Glomerular visceral epithelial cell (primary cell): ENCODE data around the gene LRRC46.

Experiments
- DNase-seq: peaks from one replicate; pipeline ENCODE4 v3.0.0-alpha.2; 2016; ENCODE audit errors: extremely low spot score

Gene LRRC46

GRCh38 chr17:47830396-47831002 is 971 bp upstream of the LRRC46 start:
- DNase-seq = no peak

GRCh38 chr17:47831934-47832327 is 461 bp downstream of the LRRC46 start:
- DNase-seq = peak; percentile 10

- DNase-seq = no peak
Observed at GRCh38 chr17:47834756-47835155, 3.3 kb downstream of the LRRC46 start.

- DNase-seq = no peak
Observed at GRCh38 chr17:47836601-47837000, 5.1 kb downstream of the LRRC46 start.

GRCh38 chr17:47837401-47838039 is 6.0 kb downstream of the LRRC46 start:
- DNase-seq = peak; percentile 81

- no peak for DNase-seq
Observed at GRCh38 chr17:47838636-47839035, 7.2 kb downstream of the LRRC46 start.

GRCh38 chr17:47839071-47839470 is 7.6 kb downstream of the LRRC46 start:
- no peak for DNase-seq

GRCh38 chr17:47840001-47840741 is 8.7 kb downstream of the LRRC46 start:
- DNase-seq = no peak

- DNase-seq = peak; percentile 93
Observed at GRCh38 chr17:47840742-47841487, 9.4 kb downstream of the LRRC46 start, which contains the start of gene SCRN2. TSS of gene SCRN2 (minus strand) at chr17:47841273. CDS start at chr17:47840843, 430 bp downstream.

- no peak for DNase-seq
Observed at GRCh38 chr17:47841488-47842291, 10.2 kb downstream of the LRRC46 start.

GRCh38 chr17:47843391-47843730 is 11.9 kb downstream of the LRRC46 start:
- no peak for DNase-seq

- DNase-seq = no peak
Observed at GRCh38 chr17:47844227-47844626, 12.8 kb downstream of the LRRC46 start.

- no peak for DNase-seq
Observed at GRCh38 chr17:47844814-47845715, 13.6 kb downstream of the LRRC46 start.

- DNase-seq = no peak
Observed at GRCh38 chr17:47845716-47846075, 14.2 kb downstream of the LRRC46 start.

GRCh38 chr17:47846716-47847340 is 15.4 kb downstream of the LRRC46 start:
- DNase-seq = no peak

GRCh38 chr17:47847341-47848197 is 16.1 kb downstream of the LRRC46 start:
- DNase-seq = no peak

- no peak for DNase-seq
Observed at GRCh38 chr17:47848198-47848513, 16.7 kb downstream of the LRRC46 start.

GRCh38 chr17:47850373-47850691 is 18.9 kb downstream of the LRRC46 start:
- DNase-seq = no peak
